ENCODE data around the gene PPDPF.
A peak's percentile ranks its signal among the peaks of the same experiment; 100 is the strongest.

The PPDPF gene, protein sequence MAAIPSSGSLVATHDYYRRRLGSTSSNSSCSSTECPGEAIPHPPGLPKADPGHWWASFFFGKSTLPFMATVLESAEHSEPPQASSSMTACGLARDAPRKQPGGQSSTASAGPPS

DNA sequence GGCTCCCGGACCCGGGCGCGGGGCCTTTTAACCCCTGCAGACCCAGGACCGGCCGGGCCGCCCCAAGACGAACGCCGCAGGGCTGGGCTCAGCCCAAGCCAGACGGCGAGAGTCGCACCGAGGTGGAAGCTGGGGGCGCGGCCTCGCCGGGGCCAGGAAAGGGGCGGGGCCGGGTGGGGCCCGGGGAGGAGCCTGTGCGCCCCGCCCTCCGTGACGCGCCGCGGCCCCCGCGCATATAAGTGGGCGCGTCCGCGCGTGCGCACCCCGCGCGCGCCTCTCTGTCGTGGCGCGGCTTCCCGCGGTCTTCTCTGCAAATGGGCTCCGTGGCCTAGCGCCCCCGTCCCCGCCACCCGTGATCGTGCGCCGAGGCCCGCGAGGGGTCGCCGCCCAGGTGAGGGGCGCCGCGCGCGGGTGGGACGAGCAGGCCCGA lies at the start of gene PPDPF:
Gene PPDPF, plus strand, starts transcription at position 262 of the 430 bp plus-strand sequence. CDS start 544 bp downstream, outside the sequence.
- DNase-seq (ENCODE audit: low spot score): peak; percentile 100
- no peak for TF ChIP-seq CTCF (IDR thresholded peaks at IDR 0.05; ENCODE audit: extremely low read depth, insufficient read depth, missing control alignments)

DNA sequence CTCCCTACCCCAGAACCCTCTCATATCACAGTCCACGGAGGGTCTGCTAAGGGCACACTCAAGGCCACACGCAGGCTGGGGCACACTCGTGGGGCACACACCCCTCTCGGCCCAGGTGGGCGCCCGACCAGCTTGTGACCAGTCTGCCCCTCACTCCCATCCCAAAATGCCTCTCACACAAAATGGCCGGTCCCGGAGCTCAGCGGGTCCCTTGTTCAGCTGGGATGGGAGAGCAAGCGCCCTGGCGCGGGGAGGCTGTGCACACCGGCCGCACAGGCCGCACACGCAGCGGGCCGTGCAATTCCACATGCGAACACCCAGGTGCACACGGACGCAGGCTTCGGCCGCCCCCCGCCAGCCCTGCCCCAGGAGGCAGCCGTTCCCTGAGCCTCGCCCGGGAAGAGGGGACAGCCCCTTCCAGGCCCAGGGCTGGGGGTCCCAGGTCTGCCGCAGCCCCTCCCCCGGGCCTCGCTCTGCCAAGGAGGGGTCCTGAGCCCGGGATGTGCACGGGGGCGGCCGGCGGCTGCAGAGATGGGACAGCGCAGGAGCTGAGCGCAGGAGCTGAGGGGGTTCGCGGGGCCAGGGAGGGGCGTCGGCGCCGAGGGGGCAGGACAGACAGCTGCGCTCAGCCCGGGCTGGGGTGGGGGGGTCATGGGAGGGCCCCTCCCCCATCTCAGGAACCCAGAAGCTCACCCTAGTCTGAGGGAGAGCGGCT lies 49.4 kb upstream of the PPDPF start:
- TF ChIP-seq CTCF (IDR thresholded peaks at IDR 0.05; ENCODE audit: extremely low read depth, insufficient read depth, missing control alignments): no peak
- in situ Hi-C loops (cut with MboI; ENCODE audit: low pct_unique_long_range_greater_than_20kb, low sequenced_read_pairs, unreplicated experiment): no loop called here
- no peak for DNase-seq (ENCODE audit: low spot score)

More for the DNA sequence above, at the start of gene PPDPF:
- in situ Hi-C loops (cut with MboI; ENCODE audit: low pct_unique_long_range_greater_than_20kb, low sequenced_read_pairs, unreplicated experiment): no loop called here

GRCh38 chr20:63471717-63471980 lies 48.9 kb upstream of the PPDPF start:
- in situ Hi-C loops (cut with MboI; ENCODE audit: low pct_unique_long_range_greater_than_20kb, low sequenced_read_pairs, unreplicated experiment): no loop called here
- DNase-seq (ENCODE audit: low spot score): no peak
- TF ChIP-seq CTCF (IDR thresholded peaks at IDR 0.05; ENCODE audit: extremely low read depth, insufficient read depth, missing control alignments): no peak

GRCh38 chr20:63471981-63472831 lies 48.4 kb upstream of the PPDPF start, which contains the start of gene KCNQ2:
TSS of gene KCNQ2 (minus strand) at chr20:63472655. CDS start at chr20:63472463, 192 bp downstream.
- no peak for TF ChIP-seq CTCF (IDR thresholded peaks at IDR 0.05; ENCODE audit: extremely low read depth, insufficient read depth, missing control alignments)
- in situ Hi-C loops (cut with MboI; ENCODE audit: low pct_unique_long_range_greater_than_20kb, low sequenced_read_pairs, unreplicated experiment): no loop called here
- DNase-seq (ENCODE audit: low spot score): no peak

- in situ Hi-C loops (cut with MboI; ENCODE audit: low pct_unique_long_range_greater_than_20kb, low sequenced_read_pairs, unreplicated experiment): no loop called here
- DNase-seq (ENCODE audit: low spot score): no peak
- no peak for TF ChIP-seq CTCF (IDR thresholded peaks at IDR 0.05; ENCODE audit: extremely low read depth, insufficient read depth, missing control alignments)
These were observed 47.6 kb upstream of the PPDPF start for GRCh38 chr20:63472862-63473390.

All from GM13977 (cell line).